HG03139 (cell line): ENCODE measurements around the gene EPHA2.

Experiments
- ATAC-seq: cut with Tn5 transposase; IDR thresholded peaks from one replicate; pipeline ENCODE4 v1.9.1; 2021; ENCODE audit not compliant: unreplicated experiment

Gene EPHA2

DNA sequence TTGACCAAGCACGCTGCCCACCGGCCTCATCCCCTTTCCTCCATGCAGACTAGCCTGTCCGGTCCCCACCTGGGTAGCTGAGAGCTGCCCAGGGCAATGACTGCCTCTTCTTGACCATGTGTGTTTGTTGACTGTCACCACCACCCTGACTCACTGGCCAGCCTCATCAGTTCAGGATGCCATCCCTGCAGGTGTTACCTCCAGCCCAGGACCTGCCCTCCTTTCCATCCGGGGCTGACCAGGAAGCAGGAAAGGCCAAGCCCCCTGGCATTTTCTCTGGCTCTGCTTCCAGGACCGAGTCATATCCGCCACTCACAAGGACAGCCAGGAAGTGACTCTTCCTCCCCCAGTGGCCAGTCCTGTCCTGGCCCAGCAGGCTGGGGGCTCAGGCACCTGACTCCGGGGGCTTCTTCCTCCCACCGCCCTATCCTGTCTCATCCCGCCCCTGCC lies 17.1 kb downstream of the EPHA2 start:
- no peak for ATAC-seq

DNA sequence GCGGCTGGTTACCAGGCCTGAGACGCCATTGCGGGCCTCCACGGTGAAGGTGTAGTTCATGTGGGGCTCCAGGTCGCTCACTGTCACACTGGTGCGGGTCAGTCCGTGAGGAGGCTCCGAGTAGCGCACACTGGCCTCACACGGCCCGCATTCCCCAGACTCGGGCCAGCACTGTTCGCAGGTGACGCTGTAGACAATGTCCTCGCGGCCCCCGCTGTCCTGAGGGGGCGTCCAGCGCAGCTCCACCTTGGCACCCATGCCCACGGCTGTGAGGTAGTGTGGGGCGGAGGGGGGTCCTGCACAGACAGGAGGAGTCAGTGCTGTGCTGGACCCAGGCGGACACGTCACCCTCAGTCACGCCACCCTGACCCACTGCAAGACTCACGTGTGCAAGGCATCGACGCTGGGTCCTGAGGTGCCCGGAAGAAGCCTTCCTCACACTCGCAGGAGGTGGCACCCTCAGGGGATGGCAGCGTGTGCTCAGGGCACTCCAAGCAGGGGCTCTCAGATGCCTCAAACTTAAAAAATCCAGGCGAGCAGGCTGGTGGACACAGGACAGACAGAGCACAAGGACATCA lies 17.9 kb downstream of the EPHA2 start:
- ATAC-seq: no peak

GRCh38 chr1:16135501-16135900 lies 20.4 kb downstream of the EPHA2 start:
- no peak for ATAC-seq

- ATAC-seq: no peak
These were observed 21.0 kb downstream of the EPHA2 start for GRCh38 chr1:16134906-16135305.

DNA sequence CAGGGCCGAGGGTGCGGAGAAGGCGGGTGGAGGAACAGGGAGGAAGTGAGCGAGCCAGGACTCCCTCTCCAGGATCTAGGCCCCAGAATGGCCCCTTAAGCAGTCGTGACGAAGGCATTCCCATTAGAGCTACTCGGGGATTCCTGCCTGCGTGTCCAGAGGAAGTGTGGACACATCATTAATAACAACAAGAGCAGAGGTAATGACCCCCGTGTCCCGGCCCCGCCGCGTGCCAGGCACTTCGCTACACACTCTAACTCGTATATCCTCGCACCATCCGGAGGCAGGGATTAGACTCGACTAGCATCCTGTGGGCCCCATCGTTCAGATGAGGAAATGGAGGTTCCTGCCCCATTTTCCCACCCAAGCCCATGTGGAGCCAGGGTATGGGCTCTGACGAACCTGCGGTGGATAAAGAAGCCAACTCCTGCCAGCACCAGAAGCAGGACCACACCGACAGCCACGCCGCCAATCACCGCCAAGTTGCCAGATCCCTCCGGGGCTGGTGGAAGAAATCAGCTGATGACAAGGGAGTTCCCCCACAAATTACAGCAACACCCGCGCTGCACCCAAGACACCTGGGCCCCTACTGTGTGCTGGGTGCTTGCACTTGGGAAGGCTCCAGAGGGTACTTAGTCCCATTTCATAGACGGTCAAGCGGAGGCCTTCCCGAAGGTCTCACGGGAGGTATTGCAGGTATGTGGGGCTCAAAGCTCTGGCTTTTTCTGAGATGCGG lies 21.6 kb downstream of the EPHA2 start:
- no peak for ATAC-seq

DNA sequence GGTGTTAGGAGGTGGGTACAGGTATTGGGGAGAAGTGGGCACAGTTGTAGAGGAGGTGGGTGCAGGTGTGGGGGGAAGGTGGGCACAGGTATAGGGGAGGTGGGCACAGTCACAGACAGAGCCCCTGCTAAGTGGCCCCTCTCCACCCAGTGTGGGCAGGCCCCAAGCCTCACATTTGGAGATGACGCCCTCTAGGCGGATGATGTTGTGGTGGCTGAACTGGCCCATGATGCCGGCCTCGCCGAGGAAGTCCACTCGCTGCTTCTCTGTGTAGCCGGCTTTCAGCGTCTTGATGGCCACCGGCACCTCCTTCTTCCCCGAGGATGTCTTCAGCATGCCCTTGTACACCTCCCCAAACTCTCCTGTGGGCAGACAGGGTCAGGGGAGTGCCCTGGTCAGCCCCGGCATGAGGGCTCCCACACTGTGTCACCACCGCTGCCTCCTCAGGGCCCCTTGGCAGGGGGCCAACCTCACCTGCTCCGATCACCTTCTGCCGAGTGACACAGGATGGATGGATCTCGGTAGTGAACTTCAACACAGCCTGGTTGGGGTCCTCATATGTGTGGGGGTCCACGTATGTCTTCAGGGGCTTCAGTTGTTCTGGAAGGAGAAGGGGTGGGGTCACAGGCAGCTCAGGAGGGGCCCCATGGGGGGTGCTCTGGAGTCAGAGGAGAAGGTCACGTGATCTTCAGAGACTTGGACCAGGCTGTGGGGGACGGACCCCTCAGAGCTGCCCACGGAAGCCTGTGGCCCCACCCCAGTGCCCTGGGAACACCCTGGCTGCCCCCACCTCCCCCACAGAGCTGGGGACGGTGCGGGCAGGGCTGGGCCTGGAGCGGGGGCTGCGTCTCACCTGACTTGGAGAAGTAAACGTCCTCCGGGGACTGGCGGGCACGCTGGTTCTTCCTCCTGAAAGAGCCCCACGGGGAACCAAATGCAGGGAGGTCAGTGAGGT lies 22.6 kb downstream of the EPHA2 start:
- ATAC-seq: no peak

DNA sequence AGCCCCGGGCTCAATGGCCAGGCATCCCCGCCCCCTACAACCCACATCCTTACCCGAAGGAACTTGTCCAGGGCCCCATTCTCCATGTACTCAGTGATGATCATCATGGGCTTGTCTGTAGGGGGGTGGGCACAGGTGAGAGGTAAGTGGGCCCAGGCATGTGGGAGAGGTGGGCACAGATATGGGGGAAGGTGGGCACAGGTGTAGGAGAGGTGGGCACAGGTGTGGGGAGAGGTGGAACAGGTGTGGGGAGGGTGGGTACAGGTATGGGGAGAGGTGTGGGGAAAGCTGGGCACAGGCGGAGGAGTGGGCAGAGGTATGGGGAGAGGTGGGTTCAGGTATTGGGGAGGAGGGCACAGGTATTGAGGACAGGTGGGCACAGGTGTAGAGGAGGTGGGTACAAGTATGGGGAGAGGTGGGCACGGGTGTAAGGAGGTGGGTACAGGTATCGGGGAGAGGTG lies 23.5 kb downstream of the EPHA2 start:
- no peak for ATAC-seq

GRCh38 chr1:16131636-16132324 lies 24.1 kb downstream of the EPHA2 start:
- ATAC-seq: no peak

GRCh38 chr1:16130827-16131226 lies 25.0 kb downstream of the EPHA2 start:
- ATAC-seq: no peak

GRCh38 chr1:16129921-16130543 lies 25.8 kb downstream of the EPHA2 start:
- no peak for ATAC-seq

DNA sequence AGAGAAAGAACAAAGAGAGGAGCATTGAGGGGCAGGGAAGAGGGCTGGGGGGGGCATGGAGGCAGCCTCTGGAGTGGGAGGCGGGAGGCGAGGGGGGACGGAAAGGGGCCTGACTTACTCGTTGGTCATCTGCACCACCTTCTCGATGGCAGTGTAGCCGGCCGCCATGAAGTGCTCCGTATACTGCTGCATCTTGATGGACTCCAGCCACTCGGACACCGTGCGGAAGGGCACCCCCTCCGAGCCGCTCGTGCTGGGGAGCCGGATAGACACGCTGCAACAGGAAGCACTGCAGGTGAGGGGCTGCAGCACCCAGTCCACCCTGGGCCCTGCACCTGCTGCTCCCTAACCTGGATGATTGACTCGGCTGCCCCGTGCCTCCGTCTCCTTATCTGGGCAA lies 26.6 kb downstream of the EPHA2 start:
- no peak for ATAC-seq

DNA sequence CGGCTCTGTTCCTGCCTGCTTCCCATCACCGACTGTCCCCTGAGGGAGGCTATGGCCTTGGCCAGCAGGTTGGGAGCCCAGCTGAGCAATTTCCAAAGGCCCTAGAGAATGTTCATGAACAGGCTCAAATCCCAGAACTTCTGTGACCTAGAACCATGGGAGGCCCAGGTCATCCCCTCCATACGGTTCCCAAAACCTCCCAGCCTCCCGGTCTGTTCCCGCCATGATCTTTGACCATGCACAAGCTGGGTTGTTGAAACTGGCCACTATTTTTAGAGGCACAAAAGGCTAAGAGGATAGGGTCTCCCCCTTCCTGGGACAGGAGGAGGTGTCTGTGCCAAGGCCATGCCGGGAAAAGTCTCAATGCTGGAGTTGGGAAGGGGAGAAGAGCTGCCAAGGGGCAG lies 27.5 kb downstream of the EPHA2 start:
- no peak for ATAC-seq

DNA sequence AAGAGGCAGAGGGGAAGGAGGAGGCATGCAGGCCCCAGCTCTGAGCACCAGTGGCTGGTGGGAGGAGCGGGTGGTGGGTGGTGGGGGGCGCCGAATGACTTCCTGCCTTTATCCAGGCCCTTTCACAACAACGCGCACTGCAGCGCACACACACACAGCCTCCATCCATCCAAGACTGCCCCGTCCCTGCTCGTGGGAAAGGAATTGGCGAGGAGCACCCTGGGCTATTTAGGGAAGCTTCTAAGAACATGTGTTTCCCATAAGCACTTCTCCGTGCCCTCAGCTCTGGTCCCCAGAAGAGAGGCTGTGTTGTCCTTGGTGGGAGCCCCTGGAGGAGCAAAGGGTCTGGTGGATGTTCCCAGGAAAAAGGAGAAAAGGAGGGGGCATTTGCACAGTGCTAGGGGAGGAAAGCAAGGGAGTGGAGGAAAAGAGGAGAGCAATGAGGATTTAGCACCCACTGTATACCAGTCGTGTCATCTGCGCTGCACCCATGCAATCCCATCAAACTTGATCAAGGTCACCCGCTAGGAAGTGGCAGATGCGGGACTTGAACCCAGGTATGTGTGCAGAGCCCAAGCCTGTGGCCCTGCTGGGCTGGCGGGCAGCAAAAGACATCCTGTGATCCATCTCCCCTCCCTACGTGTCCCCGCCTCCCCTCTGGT lies 28.1 kb downstream of the EPHA2 start:
- ATAC-seq: no peak

DNA sequence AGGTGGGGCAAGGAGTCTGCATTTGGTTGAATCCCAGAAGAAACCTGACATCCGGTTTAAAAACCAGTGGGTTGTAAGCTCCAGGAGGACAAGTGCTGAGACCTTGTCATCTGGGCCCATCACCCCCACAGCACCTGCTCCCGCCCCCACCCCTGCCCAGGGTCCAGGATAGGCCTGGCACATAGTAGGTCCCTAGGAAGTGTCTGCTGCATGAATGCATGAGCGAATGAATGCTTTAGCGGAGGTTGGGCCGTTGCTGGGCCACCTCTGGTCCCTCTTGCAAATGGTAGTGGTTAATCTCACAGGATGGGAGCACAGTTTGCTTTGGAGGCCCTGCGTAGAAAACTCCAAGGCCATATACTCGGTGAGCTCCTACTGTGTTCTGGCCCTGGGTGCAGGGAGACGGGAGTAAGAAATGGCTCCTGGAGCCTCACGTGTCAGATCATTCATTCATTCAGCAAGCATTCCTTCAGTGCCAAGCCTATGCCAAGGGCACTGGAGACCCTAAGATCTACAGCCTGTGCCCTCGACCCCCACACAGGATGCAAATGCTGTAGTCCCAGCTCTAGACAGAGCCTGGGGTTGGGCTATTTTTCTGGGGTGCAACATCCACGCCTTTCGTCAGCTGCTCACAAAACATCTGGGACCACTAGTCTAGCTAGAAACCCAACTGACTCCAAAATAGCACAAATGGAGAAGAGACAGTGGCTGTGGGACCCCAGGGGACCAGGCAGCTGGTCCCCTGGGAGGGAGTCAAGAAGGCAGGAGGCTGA lies 28.9 kb downstream of the EPHA2 start:
- no peak for ATAC-seq

DNA sequence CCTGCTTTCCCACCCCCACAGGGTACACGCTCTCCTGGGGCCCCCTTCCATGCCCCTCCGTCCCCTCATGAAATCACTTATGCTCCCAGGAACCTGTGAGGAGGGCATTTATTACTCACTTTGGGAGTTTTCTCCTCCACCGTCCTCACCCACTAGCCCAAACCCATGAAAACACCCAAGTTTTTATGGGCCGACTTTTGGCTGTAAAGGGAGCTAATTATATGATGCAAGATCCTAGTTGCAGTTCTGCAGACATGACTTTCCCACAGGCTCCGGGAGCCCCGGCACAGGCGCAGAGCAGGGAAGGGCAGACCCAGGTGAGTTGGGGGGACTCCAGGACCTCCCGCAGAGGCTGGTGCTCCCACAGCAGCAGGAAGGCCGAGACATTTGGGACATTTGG lies 29.7 kb downstream of the EPHA2 start:
- ATAC-seq: no peak

DNA sequence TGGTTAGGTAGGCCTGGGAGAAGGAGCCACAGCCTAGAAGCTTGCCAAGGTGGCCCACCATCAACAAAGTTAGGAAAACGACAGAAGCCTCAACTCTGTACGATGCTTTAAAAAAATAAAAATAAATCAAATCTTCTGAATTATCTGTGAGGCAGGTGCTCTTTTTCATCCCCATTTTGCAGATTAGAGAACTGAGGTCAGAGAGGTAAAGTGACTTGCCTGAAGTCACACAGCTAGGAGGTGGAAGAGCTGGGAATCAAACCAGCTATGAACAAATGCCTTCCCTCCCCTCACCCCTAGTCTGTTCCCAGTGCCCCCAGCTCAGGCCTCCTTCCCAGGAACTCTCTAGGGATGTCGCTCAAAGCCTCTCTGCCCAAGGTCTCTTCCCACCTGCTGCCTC lies 30.4 kb downstream of the EPHA2 start:
- ATAC-seq: no peak

- no peak for ATAC-seq
These were observed 30.8 kb downstream of the EPHA2 start for GRCh38 chr1:16125088-16125470.

DNA sequence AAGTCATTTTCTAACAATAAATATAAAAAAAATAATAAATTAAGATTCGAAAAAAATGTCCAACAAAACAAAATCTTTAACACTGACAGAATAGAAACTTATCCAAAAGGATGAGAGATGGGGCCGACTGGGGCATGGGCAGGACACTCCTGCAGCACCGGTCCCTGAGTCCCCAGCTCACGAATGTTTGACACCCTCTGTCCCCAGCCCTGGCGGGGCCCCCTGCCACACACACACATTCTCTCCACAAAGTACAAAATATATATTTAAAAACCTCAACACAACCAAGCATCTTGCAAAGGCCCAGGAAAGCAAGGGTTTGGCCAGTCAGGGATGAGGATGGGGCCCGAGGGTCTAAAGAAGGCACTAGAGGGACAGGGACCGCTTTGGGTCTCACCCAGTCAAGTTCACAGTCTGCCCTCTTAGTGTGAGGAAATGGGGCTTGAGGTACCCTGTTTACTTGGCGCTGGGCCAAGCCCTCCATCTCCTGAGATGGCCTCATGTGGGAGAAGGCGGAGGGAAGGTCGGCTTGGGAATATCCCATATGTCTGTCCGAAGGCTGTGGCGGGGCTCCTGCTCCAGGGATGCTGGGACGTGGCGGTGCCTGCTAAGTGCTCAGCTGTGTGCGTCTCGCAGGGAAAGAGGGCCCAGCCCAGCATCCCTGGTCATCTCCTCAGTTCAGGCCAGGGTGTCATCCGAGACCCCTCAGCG lies 31.3 kb downstream of the EPHA2 start:
- ATAC-seq: no peak

DNA sequence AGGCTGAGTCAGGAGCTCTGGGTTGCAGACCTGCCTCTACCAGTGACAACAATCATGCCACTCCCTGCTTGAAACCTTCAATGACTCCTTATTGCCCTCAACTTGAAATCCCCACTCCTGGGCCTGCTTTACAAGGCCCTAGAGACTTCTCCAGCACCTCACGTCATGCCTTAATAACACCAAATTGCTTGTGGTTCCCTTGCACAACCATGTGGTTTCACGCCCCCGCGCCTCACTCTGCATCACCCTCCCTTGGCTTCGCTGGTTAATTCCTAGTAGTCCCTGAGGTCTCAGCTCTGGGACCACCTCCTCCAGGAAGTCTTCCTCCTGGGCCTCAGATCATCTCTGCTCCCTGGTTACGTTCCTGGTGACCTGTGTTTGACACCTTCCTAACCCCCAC lies 33.0 kb downstream of the EPHA2 start:
- no peak for ATAC-seq
